WTC11 (cell line): ENCODE data around the gene ADISSP. TPM values are rescaled to one million over a fixed set of nuclear protein-coding genes. Genes with fewer than 3 reads are reported as not detected.
A peak's percentile ranks its signal among the peaks of the same experiment; 100 is the strongest.

Experiments used
- ATAC-seq: fragments of 200-7000 bp; cut with Tn5 transposase; 2 replicates; pipeline ENCODE4 v1.10.0; 2021; ENCODE audit warnings: mild to moderate bottlenecking, moderate library complexity
- CTCF ChIA-PET: fragments of 300-600 bp; sonication (Branson Sonifier 250); formaldehyde crosslinking; loops from one replicate; lab custom pipeline; 2021; ENCODE audit warnings: antibody characterized with exemption; lab: Charles Lee
- POLR2A ChIA-PET: fragments of 350-600 bp; sonication (Branson Sonifier 250); formaldehyde crosslinking; loops from one replicate; lab custom pipeline; 2021; ENCODE audit warnings: antibody characterized with exemption; lab: Charles Lee
- DNase-seq: peaks from one replicate; pipeline ENCODE4 v3.0.0; 2021; ENCODE audit warnings: low spot score
- H3K27ac Mint-ChIP-seq: 2 replicates; pipeline ENCODE4 v1.8.0; 2021; ENCODE audit warnings: mixed read lengths
- H3K27me3 Mint-ChIP-seq: 2 replicates; pipeline ENCODE4 v1.8.0; 2021; ENCODE audit warnings: low read depth, mild to moderate bottlenecking, moderate library complexity, mixed read lengths
- H3K36me3 Mint-ChIP-seq: 2 replicates; pipeline ENCODE4 v1.8.0; 2021; ENCODE audit warnings: mixed read lengths
- H3K4me1 Mint-ChIP-seq: 2 replicates; pipeline ENCODE4 v1.8.0; 2022; ENCODE audit warnings: mixed read lengths
- H3K4me3 Mint-ChIP-seq: 2 replicates; pipeline ENCODE4 v1.8.0; 2021; ENCODE audit warnings: mild to moderate bottlenecking, moderate library complexity, mixed read lengths
- H3K9me3 Mint-ChIP-seq: 2 replicates; pipeline ENCODE4 v1.8.0; 2021; ENCODE audit warnings: mixed read lengths
- ARID4B ChIP-seq: sonication (generic); formaldehyde crosslinking; IDR thresholded peaks from 2 replicates; pipeline ENCODE4 v1.8.0; 2023; ENCODE audit warnings: missing genetic modification reagents, mild to moderate bottlenecking, borderline replicate concordance
- ATF2 ChIP-seq: sonication (generic); formaldehyde crosslinking; IDR thresholded peaks from 2 replicates; pipeline ENCODE4 v1.8.1; 2022; ENCODE audit warnings: low read depth, missing genetic modification reagents, borderline replicate concordance
- ATF6 ChIP-seq: sonication (generic); formaldehyde crosslinking; IDR thresholded peaks from 2 replicates; pipeline ENCODE4 v1.8.1; 2023; ENCODE audit warnings: mild to moderate bottlenecking, missing genetic modification reagents
- CBFB ChIP-seq: sonication (generic); formaldehyde crosslinking; IDR thresholded peaks from 2 replicates; pipeline ENCODE4 v1.8.1; 2022; ENCODE audit warnings: mild to moderate bottlenecking, low read depth, missing genetic modification reagents
- CREM ChIP-seq: sonication (generic); formaldehyde crosslinking; IDR thresholded peaks from 2 replicates; pipeline ENCODE4 v1.8.1; 2022; ENCODE audit warnings: mild to moderate bottlenecking, missing genetic modification reagents, moderate library complexity
- FOXJ3 ChIP-seq: sonication (generic); formaldehyde crosslinking; IDR thresholded peaks from 2 replicates; pipeline ENCODE4 v1.9.0; 2021; ENCODE audit warnings: missing genetic modification reagents, mild to moderate bottlenecking, borderline replicate concordance
- FOXK1 ChIP-seq: sonication (generic); formaldehyde crosslinking; IDR thresholded peaks from 2 replicates; pipeline ENCODE4 v1.8.0; 2022; ENCODE audit warnings: mild to moderate bottlenecking, moderate library complexity, missing genetic modification reagents
- GABPB1 ChIP-seq: sonication (generic); formaldehyde crosslinking; IDR thresholded peaks from 2 replicates; pipeline ENCODE4 v1.8.1; 2023; ENCODE audit warnings: mild to moderate bottlenecking, missing genetic modification reagents
- IRF1 ChIP-seq: sonication (generic); formaldehyde crosslinking; IDR thresholded peaks from 2 replicates; pipeline ENCODE4 v1.8.0; 2023; ENCODE audit warnings: missing genetic modification reagents
- KAT7 ChIP-seq: sonication (generic); formaldehyde crosslinking; IDR thresholded peaks from 2 replicates; pipeline ENCODE4 v1.8.1; 2023; ENCODE audit warnings: missing genetic modification reagents, mild to moderate bottlenecking, borderline replicate concordance
- MYBL2 ChIP-seq: sonication (generic); formaldehyde crosslinking; IDR thresholded peaks from 2 replicates; pipeline ENCODE4 v1.8.1; 2023; ENCODE audit warnings: mild to moderate bottlenecking, moderate library complexity, missing genetic modification reagents
- PRRX2 ChIP-seq: fragments of 250-450 bp; sonication (Bioruptor Pico); IDR thresholded peaks from 2 replicates; pipeline ENCODE4 v1.8.0; 2021; ENCODE audit warnings: mild to moderate bottlenecking
- SMAD3 ChIP-seq: sonication (generic); formaldehyde crosslinking; IDR thresholded peaks from 2 replicates; pipeline ENCODE4 v1.8.0; 2022; ENCODE audit warnings: missing genetic modification reagents, mild to moderate bottlenecking, borderline replicate concordance
- SOX15 ChIP-seq: fragments of 250-450 bp; sonication (Bioruptor Pico); IDR thresholded peaks from 2 replicates; pipeline ENCODE4 v1.9.0; 2021; ENCODE audit warnings: mild to moderate bottlenecking
- SP1 ChIP-seq: sonication (generic); formaldehyde crosslinking; conservative IDR thresholded peaks from 2 replicates; pipeline ENCODE4 v1.8.1; 2022; ENCODE audit warnings: missing genetic modification reagents
- TEAD1 ChIP-seq: sonication (generic); formaldehyde crosslinking; IDR thresholded peaks from 2 replicates; pipeline ENCODE4 v1.8.0; 2022; ENCODE audit warnings: mild to moderate bottlenecking, missing genetic modification reagents
- TEAD4 ChIP-seq: sonication (generic); formaldehyde crosslinking; IDR thresholded peaks from 2 replicates; pipeline ENCODE4 v1.8.0; 2022; ENCODE audit warnings: mild to moderate bottlenecking, missing genetic modification reagents
- TP53 ChIP-seq: sonication (generic); formaldehyde crosslinking; IDR thresholded peaks from 2 replicates; pipeline ENCODE4 v1.8.1; 2023; ENCODE audit warnings: mild to moderate bottlenecking, missing genetic modification reagents
- ZNF121 ChIP-seq: sonication (generic); formaldehyde crosslinking; IDR thresholded peaks from 2 replicates; pipeline ENCODE4 v1.8.0; 2023; ENCODE audit warnings: missing genetic modification reagents
- ZNF263 ChIP-seq: sonication (generic); formaldehyde crosslinking; IDR thresholded peaks from 2 replicates; pipeline ENCODE4 v1.8.1; 2022; ENCODE audit warnings: low read depth, mild to moderate bottlenecking, moderate library complexity, missing genetic modification reagents
- ZNF317 ChIP-seq: sonication (generic); formaldehyde crosslinking; IDR thresholded peaks from 2 replicates; pipeline ENCODE4 v1.8.1; 2023; ENCODE audit warnings: low read depth, mild to moderate bottlenecking, moderate library complexity, missing genetic modification reagents, borderline replicate concordance
- total RNA-seq: library from RNA; stranded (reverse); gene quantifications from 3 replicates; pipeline ENCODE4 v1.2.3, GENCODE V29; 2021
- TF ChIP-seq, protein P1 (sequence below): fragments of 200-600 bp; IDR thresholded peaks from 2 replicates; pipeline ENCODE4 v1.8.0; 2022; ENCODE audit warnings: antibody characterized with exemption
- TF ChIP-seq, protein P2 (sequence below): sonication (generic); formaldehyde crosslinking; IDR thresholded peaks from 2 replicates; pipeline ENCODE4 v1.8.0; 2022; ENCODE audit warnings: mild to moderate bottlenecking, missing genetic modification reagents

Gene ADISSP
- total RNA-seq, 1 experiment from 2014 or later: 129 TPM

DNA sequence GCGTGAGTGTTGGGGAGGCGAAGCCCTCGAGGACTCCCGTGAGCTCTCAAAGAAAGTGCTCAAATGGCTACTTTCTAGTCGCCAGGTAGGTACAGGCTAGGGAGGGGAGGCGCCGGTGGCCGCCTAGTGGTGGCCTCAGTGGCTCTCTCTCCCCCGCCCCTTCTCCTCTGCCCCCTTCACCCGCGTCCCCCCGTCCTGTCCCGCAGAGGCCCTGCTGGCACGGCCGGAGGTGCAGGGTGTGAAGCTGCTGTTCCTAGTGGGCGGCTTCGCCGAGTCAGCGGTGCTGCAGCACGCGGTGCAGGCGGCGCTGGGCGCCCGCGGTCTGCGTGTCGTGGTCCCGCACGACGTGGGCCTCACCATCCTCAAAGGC is 16.3 kb downstream of the ADISSP start:
- H3K4me3 Mint-ChIP-seq: peak overlapping the region; percentile 31; the same call in 1 of the 2 replicates
- no peak for DNase-seq
- ChIA-PET CTCF (interaction anchor here (0.7 to 8.7 kb wide), 23 partner anchors 8 to 188 kb away, joined by 3 to 195 read pairs (median 14); partner anchors contain the start of genes ADISSP, AP5S1, HSPA12B and SIGLEC1), POLR2A (no interaction called here)
- H3K4me1 Mint-ChIP-seq: peaks cover 6% of the 10 kb centered on the region
- H3K27me3 Mint-ChIP-seq: peaks cover 43% of the 10 kb centered on the region
- H3K36me3 Mint-ChIP-seq: peaks cover 5% of the 10 kb centered on the region; the same call in 1 of the 2 replicates
- H3K9me3 Mint-ChIP-seq: no peaks in the 10 kb centered on the region
- TF ChIP-seq CREM (CRISPR knock-in tag): no peak
- TF ChIP-seq, protein P1, sequence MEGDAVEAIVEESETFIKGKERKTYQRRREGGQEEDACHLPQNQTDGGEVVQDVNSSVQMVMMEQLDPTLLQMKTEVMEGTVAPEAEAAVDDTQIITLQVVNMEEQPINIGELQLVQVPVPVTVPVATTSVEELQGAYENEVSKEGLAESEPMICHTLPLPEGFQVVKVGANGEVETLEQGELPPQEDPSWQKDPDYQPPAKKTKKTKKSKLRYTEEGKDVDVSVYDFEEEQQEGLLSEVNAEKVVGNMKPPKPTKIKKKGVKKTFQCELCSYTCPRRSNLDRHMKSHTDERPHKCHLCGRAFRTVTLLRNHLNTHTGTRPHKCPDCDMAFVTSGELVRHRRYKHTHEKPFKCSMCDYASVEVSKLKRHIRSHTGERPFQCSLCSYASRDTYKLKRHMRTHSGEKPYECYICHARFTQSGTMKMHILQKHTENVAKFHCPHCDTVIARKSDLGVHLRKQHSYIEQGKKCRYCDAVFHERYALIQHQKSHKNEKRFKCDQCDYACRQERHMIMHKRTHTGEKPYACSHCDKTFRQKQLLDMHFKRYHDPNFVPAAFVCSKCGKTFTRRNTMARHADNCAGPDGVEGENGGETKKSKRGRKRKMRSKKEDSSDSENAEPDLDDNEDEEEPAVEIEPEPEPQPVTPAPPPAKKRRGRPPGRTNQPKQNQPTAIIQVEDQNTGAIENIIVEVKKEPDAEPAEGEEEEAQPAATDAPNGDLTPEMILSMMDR: no peak
- TF ChIP-seq FOXJ3 (CRISPR knock-in tag): no peak
- no peak for TF ChIP-seq ZNF263 (CRISPR knock-in tag)
- no peak for TF ChIP-seq SMAD3
- no peak for TF ChIP-seq ZNF121 (CRISPR knock-in tag)
- no peak for TF ChIP-seq ATF2
- no peak for TF ChIP-seq TEAD4 (CRISPR knock-in tag)
- TF ChIP-seq KAT7 (CRISPR knock-in tag): no peak
- no peak for TF ChIP-seq TP53
- no peak for TF ChIP-seq ZNF317 (CRISPR knock-in tag)
- no peak for TF ChIP-seq GABPB1 (CRISPR knock-in tag)
- TF ChIP-seq ATF6 (CRISPR knock-in tag): no peak
- TF ChIP-seq MYBL2 (CRISPR knock-in tag): no peak
- TF ChIP-seq CBFB (CRISPR knock-in tag): no peak
- TF ChIP-seq SOX15: no peak
- TF ChIP-seq TEAD1 (CRISPR knock-in tag): no peak
- no peak for TF ChIP-seq PRRX2 (CRISPR knock-in tag)
- no peak for TF ChIP-seq FOXK1
- TF ChIP-seq, all 79 proteins: peak for 0
- no peak for ATAC-seq
- no peak overlapping the region for H3K27ac Mint-ChIP-seq

DNA sequence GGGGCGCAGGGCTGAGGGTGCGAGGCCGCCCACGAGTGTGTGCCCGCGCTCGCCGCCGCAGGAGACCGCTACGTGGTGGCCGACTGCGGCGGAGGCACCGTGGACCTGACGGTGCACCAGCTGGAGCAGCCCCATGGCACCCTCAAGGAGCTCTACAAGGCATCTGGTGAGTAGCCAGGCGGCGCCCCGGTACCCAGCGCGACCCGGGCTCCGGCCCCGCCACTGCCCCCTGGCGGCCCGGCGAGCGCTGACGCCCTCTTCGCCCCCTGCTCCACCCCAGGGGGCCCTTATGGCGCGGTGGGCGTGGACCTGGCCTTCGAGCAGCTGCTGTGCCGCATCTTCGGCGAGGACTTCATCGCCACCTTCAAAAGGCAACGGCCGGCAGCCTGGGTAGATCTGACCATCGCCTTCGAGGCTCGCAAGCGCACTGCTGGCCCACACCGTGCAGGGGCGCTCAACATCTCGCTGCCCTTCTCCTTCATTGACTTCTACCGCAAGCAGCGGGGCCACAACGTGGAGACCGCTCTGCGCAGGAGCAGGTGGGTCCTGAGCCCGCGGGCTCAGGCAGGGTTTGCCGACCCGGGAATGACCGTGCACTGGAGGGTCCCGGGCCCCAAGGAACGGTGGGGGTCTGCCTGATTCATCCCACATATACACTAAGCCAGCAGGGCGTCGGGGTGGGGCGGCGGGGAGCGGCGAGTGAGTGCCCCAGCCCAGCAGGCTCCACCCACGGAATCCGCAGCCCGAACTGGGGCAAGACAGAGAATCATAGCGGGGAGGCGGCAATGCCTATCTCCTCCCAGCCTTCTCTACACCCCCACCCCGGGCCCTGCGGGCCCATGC is 17.6 kb downstream of the ADISSP start:
- Mint-ChIP-seq H3K27me3 (peaks cover 51% of the 10 kb centered on the region), H3K4me1 (peaks cover 12% of the 10 kb centered on the region), H3K27ac (no peak overlapping the region), H3K9me3 (no peaks in the 10 kb centered on the region), H3K36me3 (peaks cover 5% of the 10 kb centered on the region; the same call in 1 of the 2 replicates), H3K4me3 (peak overlapping the region; percentile 74)
- POLR2A ChIA-PET: interaction anchor here (0.6 to 1.0 kb wide), 3 partner anchors 18 to 69 kb away, joined by 4 to 7 read pairs (median 4); no protein-coding TSS in a partner anchor
- DNase-seq (peak; percentile 82), ATAC-seq (peak; percentile 42)
- CTCF ChIA-PET: interaction anchor here (0.6 to 8.7 kb wide), 47 partner anchors 9 to 325 kb away, joined by 3 to 195 read pairs (median 7); partner anchors contain the start of genes ADAM33, ADISSP, AP5S1 and CENPB
- TF ChIP-seq SP1 (CRISPR knock-in tag) (peak; percentile 71), IRF1 (0 out of 2 replicates have a peak, but pooled peaks have one; percentile 28), ZNF317 (CRISPR knock-in tag) (0 out of 2 replicates have a peak, but pooled peaks have one; percentile 20), FOXJ3 (CRISPR knock-in tag) (no peak), PRRX2 (CRISPR knock-in tag) (no peak), ARID4B (peak; percentile 71; the same call in 1 of the 2 replicates)
- TF ChIP-seq, protein P2, sequence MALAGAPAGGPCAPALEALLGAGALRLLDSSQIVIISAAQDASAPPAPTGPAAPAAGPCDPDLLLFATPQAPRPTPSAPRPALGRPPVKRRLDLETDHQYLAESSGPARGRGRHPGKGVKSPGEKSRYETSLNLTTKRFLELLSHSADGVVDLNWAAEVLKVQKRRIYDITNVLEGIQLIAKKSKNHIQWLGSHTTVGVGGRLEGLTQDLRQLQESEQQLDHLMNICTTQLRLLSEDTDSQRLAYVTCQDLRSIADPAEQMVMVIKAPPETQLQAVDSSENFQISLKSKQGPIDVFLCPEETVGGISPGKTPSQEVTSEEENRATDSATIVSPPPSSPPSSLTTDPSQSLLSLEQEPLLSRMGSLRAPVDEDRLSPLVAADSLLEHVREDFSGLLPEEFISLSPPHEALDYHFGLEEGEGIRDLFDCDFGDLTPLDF (CRISPR knock-in tag): no peak
